Measurements from ENCODE around the gene BCL11B.

DNA sequence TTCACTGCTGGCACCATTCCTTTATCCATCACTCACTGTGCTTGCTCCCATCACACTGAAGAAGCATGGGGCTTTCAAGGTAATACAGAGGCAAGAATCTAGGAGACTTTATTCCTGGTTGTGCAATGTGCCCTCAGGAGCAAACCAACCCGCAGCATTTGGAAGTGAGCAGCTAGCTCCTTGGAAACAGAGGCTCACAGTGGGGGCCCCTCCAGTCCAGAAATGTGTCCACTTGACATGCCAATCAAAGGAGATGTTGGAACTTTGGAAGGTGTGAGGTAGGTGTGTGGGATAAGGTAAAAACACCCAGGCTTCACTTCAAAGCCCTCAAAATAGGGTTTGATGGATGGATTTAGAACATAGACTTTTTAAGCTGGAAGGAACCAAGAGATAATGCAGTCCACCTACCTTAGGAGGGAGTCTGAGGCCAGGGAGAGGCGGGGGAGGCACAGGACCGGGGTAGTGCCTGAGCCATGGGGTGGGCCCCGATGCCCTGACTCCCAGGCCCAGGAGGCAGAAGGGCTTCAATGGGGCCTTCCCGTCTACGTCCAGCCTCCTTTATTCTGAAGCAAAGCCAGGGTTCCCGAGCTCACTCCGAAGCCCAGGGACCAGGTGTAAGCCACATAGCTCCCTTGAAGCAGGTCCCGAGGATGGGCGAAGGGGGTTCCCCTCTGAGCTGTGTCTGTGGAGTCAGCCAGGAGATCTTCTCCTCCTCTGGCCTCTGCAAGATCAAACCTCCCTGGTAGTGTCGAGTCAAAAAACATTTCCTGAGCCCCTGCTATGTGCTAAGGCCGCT, 17.6 kb upstream of the BCL11B start:
- TF ChIP-seq, protein P1, sequence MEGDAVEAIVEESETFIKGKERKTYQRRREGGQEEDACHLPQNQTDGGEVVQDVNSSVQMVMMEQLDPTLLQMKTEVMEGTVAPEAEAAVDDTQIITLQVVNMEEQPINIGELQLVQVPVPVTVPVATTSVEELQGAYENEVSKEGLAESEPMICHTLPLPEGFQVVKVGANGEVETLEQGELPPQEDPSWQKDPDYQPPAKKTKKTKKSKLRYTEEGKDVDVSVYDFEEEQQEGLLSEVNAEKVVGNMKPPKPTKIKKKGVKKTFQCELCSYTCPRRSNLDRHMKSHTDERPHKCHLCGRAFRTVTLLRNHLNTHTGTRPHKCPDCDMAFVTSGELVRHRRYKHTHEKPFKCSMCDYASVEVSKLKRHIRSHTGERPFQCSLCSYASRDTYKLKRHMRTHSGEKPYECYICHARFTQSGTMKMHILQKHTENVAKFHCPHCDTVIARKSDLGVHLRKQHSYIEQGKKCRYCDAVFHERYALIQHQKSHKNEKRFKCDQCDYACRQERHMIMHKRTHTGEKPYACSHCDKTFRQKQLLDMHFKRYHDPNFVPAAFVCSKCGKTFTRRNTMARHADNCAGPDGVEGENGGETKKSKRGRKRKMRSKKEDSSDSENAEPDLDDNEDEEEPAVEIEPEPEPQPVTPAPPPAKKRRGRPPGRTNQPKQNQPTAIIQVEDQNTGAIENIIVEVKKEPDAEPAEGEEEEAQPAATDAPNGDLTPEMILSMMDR (IDR thresholded peaks at IDR 0.05): no peak
- TF ChIP-seq POLR2A (IDR thresholded peaks at IDR 0.05): no peak
